ENCODE results near the gene REELD1. TPM values are rescaled to one million over a fixed set of nuclear protein-coding genes. Genes with fewer than 3 reads are reported as not detected.

The REELD1 gene
- total and polyA plus RNA-seq, 9 of the 15 experiments (the other 6 are each of a cell fraction or from before 2014, with no cell fraction given) = not detected

- Histone ChIP-seq H3K27me3 (ENCODE audit: control insufficient read depth in 2 of 2, insufficient read depth in 2 of 2, low read length in 2 of 2) (no peaks in the 10 kb centered on the region), H3K9me3 (replicated peaks; ENCODE audit: control insufficient read depth, insufficient read depth, low read depth, low read length) (no peaks in the 10 kb centered on the region), H3K36me3 (ENCODE audit: control insufficient read depth, insufficient read depth, low read length) (no peaks in the 10 kb centered on the region), H3K9me1 (ENCODE audit: control insufficient read depth, insufficient read depth, low read length) (no peaks in the 10 kb centered on the region), H3K4me1 (replicated peaks in 1 of 2; ENCODE audit: control insufficient read depth in 2 of 2, insufficient read depth in 2 of 2, low read length in 2 of 2) (no peaks in the 10 kb centered on the region), H2AFZ (ENCODE audit: low read depth, low read length) (no peak overlapping the region), H3K9ac (ENCODE audit: insufficient read depth in 1 of 2, low read depth in 2 of 2, low read length in 2 of 2) (no peak overlapping the region), H3K27ac (ENCODE audit: extremely low read depth, low read depth, low read length) (no peak overlapping the region), H4K20me1 (replicated peaks; ENCODE audit: control insufficient read depth, insufficient read depth, low read length) (no peaks in the 10 kb centered on the region), H3K4me3 (no peak overlapping the region), H3K4me2 (ENCODE audit: insufficient read depth, low read length) (no peak overlapping the region), H3K79me2 (ENCODE audit: control insufficient read depth, insufficient read depth, low read length) (no peaks in the 10 kb centered on the region)
- CTCF ChIA-PET (ENCODE audit: low intra/inter-chr PET ratio) = no interaction called here
- in situ Hi-C loops (cut with MboI) (no loop called here), intact Hi-C loops (cut with micrococcal nuclease) (no loop called here)
- POLR2A ChIA-PET = no interaction called here
- FAIRE-seq (no peak), DNase-seq (ENCODE audit: extremely low read depth in 1 of 4, low spot score in 3 of 4) (no peak), ATAC-seq (no peak)
- WGBS (ENCODE audit: insufficient coverage, low coverage, missing lambda C conversion rate) = 30% methylated on average over 2 of the region's 2 CpGs
- BruUV-seq (replicated peaks) = no TSS peak
- no peak for TF ChIP-seq SPI1 (IDR thresholded peaks at IDR 0.05; ENCODE audit: borderline replicate concordance, low read depth, low read length)
- no peak for TF ChIP-seq FOXP1 (CRISPR knock-in tag; IDR thresholded peaks at IDR 0.05)
- TF ChIP-seq HES1 (IDR thresholded peaks at IDR 0.05; ENCODE audit: low read depth) = no peak
- no peak for TF ChIP-seq PHF8 (IDR thresholded peaks at IDR 0.05; ENCODE audit: borderline replicate concordance, low read length)
- no peak for TF ChIP-seq PCBP2 (IDR thresholded peaks at IDR 0.05; ENCODE audit: low read depth, low read length, poor library complexity, severe bottlenecking)
- no peak for TF ChIP-seq TSHZ1 (CRISPR knock-in tag; IDR thresholded peaks at IDR 0.05)
- no peak for TF ChIP-seq ZNF354B (CRISPR knock-in tag; IDR thresholded peaks at IDR 0.05)
- no peak for TF ChIP-seq FOXA3 (CRISPR knock-in tag; conservative IDR thresholded peaks at IDR 0.05 in 1 of 2, IDR thresholded peaks at IDR 0.05 in 1 of 2)
- no peak for TF ChIP-seq ADNP (tag; IDR thresholded peaks at IDR 0.05)
- TF ChIP-seq POLR2H (tag; IDR thresholded peaks at IDR 0.05; ENCODE audit: low read depth) = no peak
- TF ChIP-seq CBX1 (IDR thresholded peaks at IDR 0.05; ENCODE audit: low read depth) = no peak
- no peak for TF ChIP-seq FOSL1 (tag; conservative IDR thresholded peaks at IDR 0.05)
- no peak for TF ChIP-seq ZNF431 (CRISPR knock-in tag; IDR thresholded peaks at IDR 0.05)
- TF ChIP-seq LARP7 (IDR thresholded peaks at IDR 0.05) = no peak
- TF ChIP-seq PYGO2 (tag; IDR thresholded peaks at IDR 0.05) = no peak
- TF ChIP-seq ZNF124 (CRISPR knock-in tag; IDR thresholded peaks at IDR 0.05) = no peak
- no peak for TF ChIP-seq ZBTB2 (IDR thresholded peaks at IDR 0.05)
- no peak for TF ChIP-seq HMBOX1 (IDR thresholded peaks at IDR 0.05)
Measured at GRCh38 chr4:146269228-146269653, 54.9 kb downstream of the REELD1 start.

All from K562 (cell line).